Testis (tissue), 3 donors: Measurements from ENCODE around the gene MRGPRD. TPM values are rescaled to one million over a fixed set of nuclear protein-coding genes. Genes with fewer than 3 reads are reported as not detected.

Experiments
- DNase-seq: peaks from one replicate; pipeline ENCODE4 v3.0.0-alpha.2; 2019
- H3K27ac ChIP-seq, 2 donors: fragments of 200-600 bp; sonication (generic); one replicate each; pipeline ENCODE4 v1.5.1; 2019
- H3K27me3 ChIP-seq: fragments of 200-600 bp; sonication (generic); one replicate; pipeline ENCODE4 v1.5.1; 2019
- H3K36me3 ChIP-seq: fragments of 200-600 bp; sonication (generic); one replicate; pipeline ENCODE4 v1.5.1; 2017; ENCODE audit warnings: low read depth; ENCODE audit errors: missing control alignments
- H3K4me1 ChIP-seq: fragments of 200-600 bp; sonication (generic); one replicate; pipeline ENCODE4 v1.5.1; 2019
- H3K4me3 ChIP-seq, 2 donors: fragments of 200-600 bp; sonication (generic); one replicate each; pipeline ENCODE4 v1.5.1; 2017 to 2019
- H3K9me3 ChIP-seq: fragments of 200-600 bp; sonication (generic); one replicate; pipeline ENCODE4 v1.5.1; 2017
- POLR2A ChIP-seq: fragments of 450-650 bp; IDR thresholded peaks from one replicate; pipeline ENCODE4 v1.6.1; 2017; ENCODE audit warnings: antibody characterized with exemption, mild to moderate bottlenecking, moderate library complexity
- WGBS, 2 donors: methylation state at CpG; one replicate each; pipeline ENCODE4 v1.1.5; 2018; 5-methylcytosine and 5-hydroxymethylcytosine counted together
- intact Hi-C: fragments of 100-400 bp; cut with DNase I; formaldehyde crosslinking; loops from one replicate; pipeline ENCODE4 v1.15.1; 2023; ENCODE audit warnings: low total_unique reads
- polyA plus RNA-seq: library from polyadenylated mRNA; stranded (reverse); fragments of 350-450 nt; fragmentation: Illumina TruSeq; extraction: RNeasy Lipid Tissue Mini Kit (QIAGEN cat#74804); gene quantifications from one replicate; pipeline ENCODE4 v1.2.3, GENCODE V29; 2014; ENCODE audit warnings: low read depth, low replicate concordance; ENCODE audit not compliant: insufficient read depth
- total RNA-seq, 2 donors: library from RNA; depleted of rRNA; stranded (reverse); fragments of >200 nt; gene quantifications; one replicate each; pipeline ENCODE4 v1.2.3, GENCODE V29; 2016
- TF ChIP-seq, protein P1 (sequence below), 3 experiments: fragments of 450-650 bp in 2 of 3; fragments of 200-600 bp in 1 of 3; sonication (generic) in 1 of 3; IDR thresholded peaks; one replicate each; pipeline ENCODE4 v1.5.1; 2016 to 2019; ENCODE audit warnings: antibody characterized with exemption in 3 of 3, mild to moderate bottlenecking in 2 of 3, moderate library complexity in 1 of 3

MRGPRD gene
- total and polyA plus RNA-seq, 3 donors from 2014 or later, result not detected

GRCh38 chr11:69010964-69011623 lies 30.3 kb upstream of the MRGPRD start:
- no peaks in the 10 kb centered on the region for H3K36me3 ChIP-seq
- peak overlapping the region; percentile 88 to 94 for H3K27ac ChIP-seq
- peaks cover 35% of the 10 kb centered on the region for H3K4me1 ChIP-seq
- no peaks in the 10 kb centered on the region for H3K27me3 ChIP-seq
- H3K9me3 ChIP-seq, result no peaks in the 10 kb centered on the region
- peak; percentile 86 for DNase-seq
- intact Hi-C loops, result no loop called here
- 7 to 10% methylated on average over 7 to 40 of the region's 43 CpGs for WGBS, 2 donors
- TF ChIP-seq POLR2A, result no peak
- TF ChIP-seq, protein P1, sequence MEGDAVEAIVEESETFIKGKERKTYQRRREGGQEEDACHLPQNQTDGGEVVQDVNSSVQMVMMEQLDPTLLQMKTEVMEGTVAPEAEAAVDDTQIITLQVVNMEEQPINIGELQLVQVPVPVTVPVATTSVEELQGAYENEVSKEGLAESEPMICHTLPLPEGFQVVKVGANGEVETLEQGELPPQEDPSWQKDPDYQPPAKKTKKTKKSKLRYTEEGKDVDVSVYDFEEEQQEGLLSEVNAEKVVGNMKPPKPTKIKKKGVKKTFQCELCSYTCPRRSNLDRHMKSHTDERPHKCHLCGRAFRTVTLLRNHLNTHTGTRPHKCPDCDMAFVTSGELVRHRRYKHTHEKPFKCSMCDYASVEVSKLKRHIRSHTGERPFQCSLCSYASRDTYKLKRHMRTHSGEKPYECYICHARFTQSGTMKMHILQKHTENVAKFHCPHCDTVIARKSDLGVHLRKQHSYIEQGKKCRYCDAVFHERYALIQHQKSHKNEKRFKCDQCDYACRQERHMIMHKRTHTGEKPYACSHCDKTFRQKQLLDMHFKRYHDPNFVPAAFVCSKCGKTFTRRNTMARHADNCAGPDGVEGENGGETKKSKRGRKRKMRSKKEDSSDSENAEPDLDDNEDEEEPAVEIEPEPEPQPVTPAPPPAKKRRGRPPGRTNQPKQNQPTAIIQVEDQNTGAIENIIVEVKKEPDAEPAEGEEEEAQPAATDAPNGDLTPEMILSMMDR (IDR thresholded peaks at IDR 0.05), result peak in 1 of 3 experiments; percentile 1
- H3K4me3 ChIP-seq, result peak overlapping the region; percentile 54 to 56

- 29 to 54% methylated on average over 5 to 9 of the region's 9 CpGs for WGBS, 2 donors
- no peak for DNase-seq
- H3K36me3 ChIP-seq, result no peaks in the 10 kb centered on the region
- no peaks in the 10 kb centered on the region for H3K9me3 ChIP-seq
- peak overlapping the region; percentile 54 to 56 for H3K4me3 ChIP-seq
- H3K27ac ChIP-seq, result peak overlapping the region; percentile 63 to 94
- TF ChIP-seq POLR2A, result no peak
- TF ChIP-seq, protein P1 (IDR thresholded peaks at IDR 0.05), result no peak
- peaks cover 35% of the 10 kb centered on the region for H3K4me1 ChIP-seq
- H3K27me3 ChIP-seq, result no peaks in the 10 kb centered on the region
- intact Hi-C loops, result no loop called here
These were observed 29.6 kb upstream of the MRGPRD start for GRCh38 chr11:69010361-69010891.

DNA sequence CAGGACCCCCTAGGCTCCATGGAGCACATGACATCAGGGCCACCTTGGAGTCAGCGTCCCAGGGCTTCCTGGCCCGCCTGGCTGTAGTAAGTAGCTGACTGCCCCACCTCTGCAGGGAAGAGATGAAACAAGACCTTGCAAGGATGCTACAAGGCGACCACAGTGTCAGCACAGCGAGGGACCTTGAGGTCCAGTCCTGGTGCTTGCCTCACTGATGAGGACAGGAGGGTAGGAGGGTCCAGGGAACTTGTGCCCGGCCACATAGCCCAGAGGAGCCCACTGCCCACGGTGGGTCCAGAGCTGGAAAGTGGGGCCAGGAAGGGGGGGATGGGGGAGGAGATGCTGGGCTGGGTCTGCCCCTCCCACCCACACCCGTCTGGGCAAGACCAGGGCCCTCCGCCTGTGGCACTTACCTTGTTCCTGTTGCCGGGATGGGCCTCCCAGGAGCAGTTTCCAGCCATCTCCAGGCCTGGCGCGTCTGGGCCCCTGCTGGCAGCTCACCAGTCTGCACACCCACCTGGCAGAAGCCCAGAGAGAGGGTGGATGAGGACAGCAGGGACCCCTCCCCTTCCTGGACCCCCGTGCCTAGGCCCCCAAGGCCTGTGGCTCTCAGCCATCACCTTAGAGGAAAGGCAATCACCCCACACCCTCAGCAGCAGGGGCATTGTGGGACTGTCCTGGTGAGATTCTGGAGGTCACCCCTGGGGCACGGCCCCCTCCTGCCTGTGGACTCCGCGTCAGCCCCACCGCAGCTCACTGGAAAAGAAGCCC lies 28.8 kb upstream of the MRGPRD start:
- no peaks in the 10 kb centered on the region for H3K36me3 ChIP-seq
- DNase-seq, result no peak
- no peaks in the 10 kb centered on the region for H3K9me3 ChIP-seq
- WGBS, 2 donors, result 59 to 60% methylated on average over 8 to 16 of the region's 16 CpGs
- intact Hi-C loops, result loop anchor here (10.0 kb wide), 1 partner anchor 105 kb away; the partner anchor contains the start of genes IGHMBP2 and MRPL21
- H3K27ac ChIP-seq, result peak overlapping the region; percentile 63 to 94
- TF ChIP-seq, protein P1 (IDR thresholded peaks at IDR 0.05), result no peak
- TF ChIP-seq POLR2A, result no peak
- no peaks in the 10 kb centered on the region for H3K27me3 ChIP-seq
- H3K4me3 ChIP-seq, result no peak overlapping the region
- peaks cover 29% of the 10 kb centered on the region for H3K4me1 ChIP-seq

DNA sequence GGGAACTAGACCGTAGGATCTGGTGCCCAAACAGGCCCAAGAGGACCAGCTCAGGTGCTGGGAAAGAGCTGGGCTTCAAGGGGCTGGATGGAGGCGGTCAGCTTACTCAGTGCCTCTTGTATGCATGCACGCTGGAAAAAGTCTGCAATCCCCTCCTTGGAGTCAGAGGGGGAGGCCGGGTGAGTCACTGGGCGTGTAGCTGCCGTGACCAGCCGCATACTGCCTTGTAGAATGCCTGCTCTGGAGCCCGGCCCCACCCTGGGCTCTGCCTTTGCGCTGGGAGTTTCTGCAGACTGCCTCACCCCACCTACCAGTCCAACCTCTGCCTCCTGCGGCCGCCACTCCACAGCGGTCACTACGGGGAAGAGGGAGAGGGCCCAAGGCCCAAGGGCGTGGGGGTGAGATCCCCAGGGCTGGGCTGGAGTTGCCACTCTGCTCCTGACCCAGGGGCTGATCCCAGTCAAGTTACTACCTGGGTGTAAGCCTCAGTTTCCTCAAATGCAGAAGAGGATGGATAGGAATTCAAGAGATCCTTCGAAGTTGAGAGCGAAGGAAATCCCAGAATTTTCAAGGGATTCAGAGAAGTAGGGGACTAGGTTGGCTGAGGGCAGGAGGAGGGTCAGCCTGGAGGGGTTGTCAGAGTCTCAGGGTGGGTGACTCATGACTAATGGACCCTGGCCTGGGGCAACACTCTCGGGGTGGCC lies 28.1 kb upstream of the MRGPRD start:
- peaks cover 26% of the 10 kb centered on the region for H3K4me1 ChIP-seq
- intact Hi-C loops, result loop anchor here (10.0 kb wide), 1 partner anchor 104 kb away; the partner anchor contains the start of genes IGHMBP2 and MRPL21
- no peaks in the 10 kb centered on the region for H3K9me3 ChIP-seq
- peak; percentile 67 for DNase-seq
- WGBS, 2 donors, result 68 to 79% methylated on average over 2 to 15 of the region's 17 CpGs
- TF ChIP-seq POLR2A, result no peak
- TF ChIP-seq, protein P1 (IDR thresholded peaks at IDR 0.05), result no peak
- no peak overlapping the region for H3K4me3 ChIP-seq
- peak overlapping the region; percentile 63 to 94 for H3K27ac ChIP-seq
- no peaks in the 10 kb centered on the region for H3K27me3 ChIP-seq
- no peaks in the 10 kb centered on the region for H3K36me3 ChIP-seq
